Activated CD4-positive, alpha-beta T cell treated with anti-CD3 and anti-CD28 coated beads, Interleukin-2, Interleukin-4, amounts not matched to agents 100 ng/mL and 50 ng/mL, durations not matched to agents 16 hours and 8 hours (primary cell): ENCODE data around the gene GPHB5.
"Not testable (repeated sequence)": the region's sequence is repeated elsewhere in the genome, so short reads cannot be mapped to it uniquely, and the experiment has no call there.

Experiments used
- DNase-seq: peaks from one replicate; pipeline ENCODE4 v3.0.0-alpha.2; 2020; ENCODE audit warnings: low spot score

Gene GPHB5

DNA sequence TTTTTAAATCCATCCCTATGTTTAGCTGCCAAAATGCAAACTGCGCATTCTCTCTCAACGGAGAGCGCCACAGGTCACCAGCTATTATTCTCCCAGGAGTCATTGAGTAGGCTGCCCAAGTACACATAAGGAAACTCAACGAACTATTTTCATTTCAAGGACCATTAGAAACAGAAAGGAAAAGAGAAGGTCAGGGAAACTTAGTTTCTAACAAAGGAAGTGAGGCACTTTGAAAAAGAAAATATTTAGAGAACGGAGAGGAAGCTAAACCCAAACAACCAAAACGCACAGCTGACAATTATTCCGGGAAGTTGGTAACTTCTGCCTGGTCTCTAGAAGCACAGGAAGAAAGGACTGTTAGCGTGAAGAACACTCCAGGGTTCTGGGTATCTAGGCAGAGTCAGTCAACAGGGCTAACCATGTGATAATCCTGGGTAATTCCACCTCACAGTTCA lies 23.5 kb downstream of the GPHB5 start:
- DNase-seq: no peak

DNA sequence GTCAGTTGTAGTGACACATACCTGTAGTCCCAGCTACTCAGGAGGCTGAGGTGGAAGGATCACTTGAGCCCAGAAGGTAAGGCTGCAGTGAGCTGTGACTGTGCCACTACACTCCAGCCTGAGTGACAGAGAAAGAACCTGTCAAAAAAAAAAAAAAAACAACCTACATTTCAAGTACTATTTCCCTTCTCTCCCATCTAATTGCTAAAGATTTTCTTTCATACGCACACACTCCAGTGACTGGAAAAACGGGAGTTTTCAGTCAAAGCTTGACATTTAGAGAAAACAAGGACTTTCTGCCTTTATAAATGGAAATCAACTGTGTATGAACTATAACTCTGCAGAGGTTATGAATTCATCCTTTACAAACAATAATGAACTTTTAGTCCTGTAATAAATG lies 25.9 kb downstream of the GPHB5 start:
- no peak for DNase-seq

- DNase-seq: no peak
Observed at GRCh38 chr14:63290741-63291430, 27.8 kb downstream of the GPHB5 start.

- DNase-seq: no peak
Observed at GRCh38 chr14:63288853-63289252, 29.9 kb downstream of the GPHB5 start.

DNA sequence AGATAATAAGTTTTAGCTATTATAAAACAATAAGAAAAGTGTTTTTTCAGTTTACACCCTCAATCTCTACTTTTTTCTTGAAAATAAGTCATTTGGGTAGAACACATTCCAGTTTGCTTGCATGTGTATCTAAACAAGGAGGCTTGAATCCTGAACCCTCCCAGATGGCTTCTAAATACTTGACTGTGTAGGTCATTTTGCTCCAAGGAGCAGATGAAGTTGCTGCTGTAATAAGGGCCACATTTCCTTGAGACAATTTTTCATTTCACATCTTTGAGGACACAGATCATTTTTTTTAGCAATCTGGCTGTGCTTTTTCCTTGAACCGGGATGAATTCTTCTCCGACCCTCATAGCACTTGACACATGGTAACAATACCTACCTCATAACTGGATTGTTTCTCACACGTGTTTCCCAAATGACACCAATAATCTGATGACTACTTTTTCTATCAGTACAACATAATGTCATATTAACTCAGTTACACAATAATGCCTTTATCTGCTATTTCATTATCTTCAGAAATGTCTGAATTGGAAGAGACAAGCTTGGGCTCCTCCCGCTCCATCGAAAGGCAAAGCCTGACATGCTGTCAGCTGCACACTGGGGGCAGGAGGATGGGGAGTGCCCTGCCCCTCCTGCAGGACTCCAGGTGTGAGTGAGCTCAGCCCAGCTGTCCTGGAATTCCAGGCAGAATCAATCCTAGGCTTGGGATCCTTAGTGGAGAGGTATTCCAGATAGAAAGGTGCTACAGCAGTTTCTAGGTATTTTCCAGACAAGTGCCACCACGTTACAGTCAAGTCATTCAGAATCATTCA lies 30.9 kb downstream of the GPHB5 start:
- no peak for DNase-seq

GRCh38 chr14:63286071-63286470 lies 32.7 kb downstream of the GPHB5 start:
- DNase-seq: no peak

GRCh38 chr14:63283884-63284248 lies 34.9 kb downstream of the GPHB5 start:
- peak; percentile 15 for DNase-seq

- DNase-seq: peak; percentile 47
Observed at GRCh38 chr14:63282997-63283883, 35.5 kb downstream of the GPHB5 start.

- not testable (repeated sequence) for DNase-seq
Observed at GRCh38 chr14:63279933-63280332, 38.8 kb downstream of the GPHB5 start.

- no peak for DNase-seq
Observed at GRCh38 chr14:63277591-63278183, 41.0 kb downstream of the GPHB5 start.

DNA sequence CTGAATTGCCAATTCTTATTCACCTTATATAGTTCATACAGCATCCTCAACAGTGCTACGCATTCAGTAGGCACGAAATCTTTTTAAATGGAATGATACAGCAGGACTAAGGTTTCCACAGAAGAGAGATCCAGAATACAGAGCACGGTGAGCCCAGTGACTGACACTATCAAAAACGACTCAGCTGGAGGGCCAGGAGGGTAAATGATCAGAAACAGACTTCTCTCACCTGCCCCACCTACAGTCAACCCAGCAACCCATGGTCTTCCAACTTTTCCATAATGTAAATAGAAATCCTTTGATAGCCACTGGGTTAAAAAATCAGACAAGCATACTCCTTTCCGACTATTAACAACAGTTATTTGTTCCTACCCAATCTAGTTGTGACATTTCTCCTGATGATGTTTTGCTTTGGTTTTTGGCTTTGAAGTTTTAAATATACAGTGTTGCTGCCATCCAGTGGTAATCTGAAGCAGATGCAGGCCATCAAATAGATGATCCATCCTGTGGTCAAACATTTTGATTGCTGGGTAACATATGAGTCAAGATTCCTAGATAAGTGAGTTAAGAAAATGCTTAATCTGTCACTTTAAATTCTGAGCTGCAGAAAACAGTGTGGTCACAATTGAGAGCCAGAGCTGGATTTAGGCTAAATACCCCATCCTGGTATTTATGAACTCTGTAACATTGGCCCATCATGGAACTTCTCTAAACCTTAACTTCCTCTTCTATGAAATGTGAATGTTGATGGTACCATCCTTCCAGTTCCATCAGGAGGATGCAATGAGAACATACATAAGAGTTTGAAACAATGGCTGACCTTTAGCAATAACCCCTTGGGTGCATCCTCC lies 42.0 kb downstream of the GPHB5 start:
- peak; percentile 47 for DNase-seq

DNA sequence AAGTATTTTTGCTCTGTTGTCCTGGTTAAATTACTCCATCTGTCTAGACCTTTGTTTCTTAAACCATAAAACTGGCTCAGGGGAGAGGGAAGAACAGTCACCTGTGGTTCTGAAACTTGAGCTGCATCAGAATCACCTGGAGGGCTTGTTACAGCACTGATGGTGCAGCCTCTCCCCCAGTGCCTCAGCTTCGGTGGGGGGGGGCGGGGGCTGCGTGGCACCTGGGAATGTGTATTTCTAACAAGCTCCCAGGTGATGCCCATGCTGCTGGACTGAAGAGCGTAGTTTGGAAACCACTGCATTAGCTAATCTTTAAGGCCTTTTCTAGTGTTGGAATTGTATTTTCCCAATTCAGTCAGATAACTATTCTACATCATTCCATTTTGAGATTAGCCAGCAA lies 42.7 kb downstream of the GPHB5 start:
- no peak for DNase-seq

GRCh38 chr14:63275611-63276010 lies 43.1 kb downstream of the GPHB5 start:
- DNase-seq: no peak

- no peak for DNase-seq
Observed at GRCh38 chr14:63273717-63274655, 44.7 kb downstream of the GPHB5 start.

- DNase-seq: no peak
Observed at GRCh38 chr14:63273129-63273528, 45.6 kb downstream of the GPHB5 start.

- DNase-seq: no peak
Observed at GRCh38 chr14:63269561-63270225, 49.0 kb downstream of the GPHB5 start.

DNA sequence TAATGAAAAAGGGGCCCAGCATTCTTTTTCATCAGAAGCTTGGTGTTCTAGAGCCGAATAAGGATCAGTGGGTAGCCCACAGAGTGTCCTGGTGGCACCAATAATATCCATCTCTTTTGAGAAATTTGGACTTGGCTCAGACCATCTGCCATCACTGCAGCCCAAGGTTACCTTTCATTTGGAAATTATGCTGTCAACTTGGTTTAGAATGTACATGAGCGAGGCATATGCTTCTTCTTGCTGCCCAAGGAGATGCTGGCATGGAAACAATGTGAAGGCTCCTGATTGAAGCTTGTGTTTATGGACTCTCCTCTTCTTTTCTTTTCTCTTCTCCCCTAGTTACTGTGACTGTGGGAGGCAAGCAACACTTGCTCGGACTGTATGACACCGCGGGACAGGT lies 50.0 kb downstream of the GPHB5 start:
- no peak for DNase-seq

GRCh38 chr14:63267171-63267570 lies 51.6 kb downstream of the GPHB5 start:
- DNase-seq: no peak

DNA sequence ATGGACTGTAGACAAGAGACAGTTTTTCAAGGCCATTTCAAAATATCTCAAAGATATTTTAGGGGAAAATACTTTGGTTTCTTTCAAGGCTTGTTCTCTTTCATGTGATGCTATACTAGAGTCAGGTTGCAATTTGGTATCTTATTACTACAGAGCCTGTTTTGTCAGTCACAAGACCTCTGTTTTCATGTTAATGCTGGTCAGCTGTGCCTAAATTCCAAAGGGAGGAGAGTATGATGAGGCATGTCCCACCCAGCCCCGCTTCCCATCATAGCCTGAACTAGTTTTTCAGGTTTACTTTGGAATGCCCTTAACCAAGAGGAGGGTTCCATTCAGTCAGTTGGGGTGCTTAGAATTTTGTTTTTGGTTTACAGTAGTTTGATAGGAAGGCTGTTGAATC lies 52.6 kb downstream of the GPHB5 start:
- no peak for DNase-seq
